IMR-90 (cell line): ENCODE measurements around the gene PARG. TPM values are rescaled to one million over a fixed set of nuclear protein-coding genes. Genes with fewer than 3 reads are reported as not detected.

Source experiments
- ATAC-seq: fragments of 200-7000 bp; cut with Tn5 transposase; 2 replicates; pipeline ENCODE4 v1.9.1; 2020; ENCODE audit warnings: low read depth, mild to moderate bottlenecking, moderate library complexity
- BruUV-seq: library from RNA; stranded (reverse); fragments of 400-500 nt; replicated peaks from 2 replicates; lab custom pipeline; 2021; lab: Mats Ljungman, UMichigan
- CTCF ChIA-PET: fragments of 300-600 bp; formaldehyde crosslinking; extraction: SDS; loops from one replicate; lab custom pipeline; 2021; ENCODE audit warnings: antibody characterized with exemption; lab: Yijun Ruan, JAX
- POLR2A ChIA-PET: fragments of 300-600 bp; sonication (Branson Sonifier 250); formaldehyde crosslinking; loops from one replicate; lab custom pipeline; 2022; ENCODE audit warnings: antibody characterized with exemption; ENCODE audit not compliant: unreplicated experiment; lab: Charles Lee
- DNase-seq: peaks from one replicate; pipeline ENCODE4 v3.0.0; 2013
- H2AFZ ChIP-seq: replicated peaks from 2 replicates; pipeline ENCODE3; 2013; ENCODE audit warnings: low read length, mild to moderate bottlenecking; ENCODE audit not compliant: poor library complexity
- H2AK5ac ChIP-seq: 2 replicates; pipeline ENCODE4 v1.6.1; 2013; ENCODE audit warnings: low read depth, low read length, inconsistent platforms
- H2AK9ac ChIP-seq: replicated peaks from 2 replicates; pipeline ENCODE3; 2013; ENCODE audit warnings: mild to moderate bottlenecking, low read depth, low read length, moderate library complexity; ENCODE audit not compliant: poor library complexity
- H2BK120ac ChIP-seq: 2 replicates; pipeline ENCODE4 v1.6.1; 2013; ENCODE audit warnings: low read depth, low read length, inconsistent platforms
- H2BK15ac ChIP-seq: 3 replicates; pipeline ENCODE4 v1.6.1; 2013; ENCODE audit warnings: low read depth, low read length, inconsistent platforms
- H2BK20ac ChIP-seq: 2 replicates; pipeline ENCODE4 v1.6.1; 2013; ENCODE audit warnings: low read depth, mild to moderate bottlenecking, inconsistent platforms, low read length, moderate library complexity
- H2BK5ac ChIP-seq: 2 replicates; pipeline ENCODE4 v1.6.1; 2013; ENCODE audit warnings: mild to moderate bottlenecking, low read depth, low read length, inconsistent platforms; ENCODE audit not compliant: poor library complexity, severe bottlenecking
- H3K14ac ChIP-seq: replicated peaks from 2 replicates; pipeline ENCODE4 v1.6.1; 2013; ENCODE audit warnings: low read depth, low read length, inconsistent platforms
- H3K18ac ChIP-seq: 2 replicates; pipeline ENCODE4 v1.6.1; 2013; ENCODE audit warnings: low read depth, low read length, control low read depth
- H3K23ac ChIP-seq: 2 replicates; pipeline ENCODE4 v1.6.1; 2013; ENCODE audit warnings: low read depth, low read length, inconsistent platforms
- H3K27ac ChIP-seq: 2 replicates; pipeline ENCODE4 v1.5.1; 2013; ENCODE audit warnings: mild to moderate bottlenecking, control low read depth, low read length; ENCODE audit not compliant: insufficient read depth
- H3K27me3 ChIP-seq: 2 replicates; pipeline ENCODE4 v1.6.1; 2013; ENCODE audit warnings: low read length; ENCODE audit not compliant: control insufficient read depth, insufficient read depth
- H3K36me3 ChIP-seq: 2 replicates; pipeline ENCODE4 v1.6.1; 2013; ENCODE audit warnings: low read length, mixed read lengths; ENCODE audit not compliant: control insufficient read depth, insufficient read depth
- H3K4ac ChIP-seq: 2 replicates; pipeline ENCODE4 v1.6.1; 2013; ENCODE audit warnings: low read depth, low read length, inconsistent platforms
- H3K4me1 ChIP-seq: 2 replicates; pipeline ENCODE4 v1.6.1; 2013; ENCODE audit warnings: low read length, mixed read lengths; ENCODE audit not compliant: control insufficient read depth, insufficient read depth
- H3K4me2 ChIP-seq: 2 replicates; pipeline ENCODE4 v1.6.1; 2013; ENCODE audit warnings: low read depth, mild to moderate bottlenecking, control low read depth, low read length, moderate library complexity
- H3K4me3 ChIP-seq: 2 replicates; pipeline ENCODE4 v1.5.1; 2013; ENCODE audit warnings: low read depth, mild to moderate bottlenecking, control low read depth, low read length, moderate library complexity; ENCODE audit not compliant: insufficient read depth
- H3K56ac ChIP-seq: 2 replicates; pipeline ENCODE4 v1.6.1; 2013; ENCODE audit warnings: low read length, inconsistent platforms; ENCODE audit not compliant: insufficient read depth; ENCODE audit errors: extremely low read depth
- H3K79me1 ChIP-seq, 2 experiments: 2 replicates each; pipeline ENCODE4 v1.6.1; 2013; ENCODE audit warnings: low read length in 2 of 2, inconsistent platforms in 1 of 2, low read depth in 1 of 2
- H3K9ac ChIP-seq: 2 replicates; pipeline ENCODE4 v1.6.1; 2013; ENCODE audit warnings: low read depth, low read length, control low read depth
- H3K9me1 ChIP-seq: 2 replicates; pipeline ENCODE4 v1.6.1; 2013; ENCODE audit warnings: low read length, inconsistent platforms; ENCODE audit not compliant: insufficient read depth
- H3K9me3 ChIP-seq: 2 replicates; pipeline ENCODE4 v1.6.1; 2013; ENCODE audit warnings: low read length; ENCODE audit not compliant: control insufficient read depth, insufficient read depth
- H4K20me1 ChIP-seq: 2 replicates; pipeline ENCODE4 v1.6.1; 2013; ENCODE audit warnings: low read length, inconsistent platforms; ENCODE audit not compliant: insufficient read depth
- H4K5ac ChIP-seq: 2 replicates; pipeline ENCODE4 v1.6.1; 2013; ENCODE audit warnings: mild to moderate bottlenecking, low read depth, low read length, control low read depth
- H4K8ac ChIP-seq, 2 experiments: 2 replicates each; pipeline ENCODE4 v1.6.1; 2013; ENCODE audit warnings: low read depth in 2 of 2, low read length in 2 of 2, control low read depth in 1 of 2, inconsistent platforms in 1 of 2
- H4K91ac ChIP-seq: 2 replicates; pipeline ENCODE4 v1.6.1; 2013; ENCODE audit warnings: low read depth, low read length, inconsistent platforms; ENCODE audit not compliant: insufficient read depth
- NFE2L2 ChIP-seq: fragments of 150-350 bp; IDR thresholded peaks from 2 replicates; pipeline ENCODE4 v1.6.1; 2016; ENCODE audit warnings: low read depth, mild to moderate bottlenecking, low read length
- POLR2A ChIP-seq: IDR thresholded peaks from 2 replicates; pipeline ENCODE4 v1.6.1; 2012; ENCODE audit warnings: mild to moderate bottlenecking, low read depth, low read length
- dilution Hi-C: fragments of 300-500 bp; cut with HindIII; formaldehyde crosslinking; loops from one replicate; pipeline ENCODE4 v1.14.3; 2018; ENCODE audit warnings: low sequenced_read_pairs; ENCODE audit not compliant: unreplicated experiment
- in situ Hi-C: fragments of 300-500 bp; cut with MboI; formaldehyde crosslinking; loops from 3 replicates; pipeline ENCODE4 v1.14.3; 2019; ENCODE audit warnings: low sequenced_read_pairs, inconsistent platforms, mixed read lengths
- intact Hi-C: fragments of 100-400 bp; cut with micrococcal nuclease; formaldehyde crosslinking; loops from 2 replicates; pipeline ENCODE4 v1.10.0; 2022
- polyA plus RNA-seq, 3 experiments: library from polyadenylated mRNA; depleted of rRNA; stranded (reverse); fragments of >200 nt; gene quantifications; 2 replicates each; pipeline ENCODE4 v1.2.3, GENCODE V29; 2012; ENCODE audit warnings: low replicate concordance in 1 of 3
- total RNA-seq: library from RNA; depleted of rRNA; stranded (reverse); fragments of >200 nt; gene quantifications from 2 replicates; pipeline ENCODE4 v1.2.3, GENCODE V29; 2012
- TF ChIP-seq, protein P1 (sequence below): fragments of 150-350 bp; IDR thresholded peaks from 2 replicates; pipeline ENCODE4 v1.6.1; 2016; ENCODE audit warnings: low read depth, mild to moderate bottlenecking, low read length, moderate library complexity, borderline replicate concordance

PARG gene
- total and polyA plus RNA-seq, 2 of the 4 experiments (the other 2 are of a cell fraction): 8.6 to 24.4 TPM

DNA sequence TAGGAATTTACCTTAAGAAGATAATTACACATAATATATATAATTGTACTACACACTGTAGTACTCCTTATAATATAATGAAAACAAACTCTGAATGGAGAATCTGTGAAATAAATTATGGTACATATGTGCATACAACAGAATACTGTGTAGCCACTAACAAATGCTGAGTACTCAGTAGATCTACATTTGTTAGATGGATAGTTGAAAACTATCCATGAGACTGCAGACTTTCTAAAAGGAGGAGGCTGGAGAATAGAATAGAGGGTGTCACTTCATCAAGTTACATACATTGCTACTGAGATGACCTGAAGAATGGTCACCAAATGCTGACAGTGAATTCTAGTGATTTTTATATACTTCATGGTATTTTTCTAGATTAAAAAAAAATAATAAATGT, 111.0 kb downstream of the PARG start:
- no peaks in the 10 kb centered on the region for H3K79me1 ChIP-seq
- H3K4ac ChIP-seq: no peak overlapping the region
- no peak overlapping the region for H3K4me3 ChIP-seq
- no peak overlapping the region for H3K56ac ChIP-seq
- H3K9me1 ChIP-seq: peaks cover 3% of the 10 kb centered on the region; the same call in 1 of the 2 replicates
- in situ Hi-C loops (no loop called here), dilution Hi-C loops (no loop called here), intact Hi-C loops (no loop called here)
- ChIA-PET CTCF (no interaction called here), POLR2A (no interaction called here)
- no peak overlapping the region for H3K18ac ChIP-seq
- 0 out of 2 replicates have a peak, but pooled peaks cover 2% of the 10 kb centered on the region for H3K4me1 ChIP-seq
- H2BK5ac ChIP-seq: no peak overlapping the region
- no peak overlapping the region for H3K4me2 ChIP-seq
- H2BK15ac ChIP-seq: no peak overlapping the region
- ATAC-seq: no peak
- H3K23ac ChIP-seq: no peak overlapping the region
- no peak overlapping the region for H2BK20ac ChIP-seq
- TF ChIP-seq, protein P1, sequence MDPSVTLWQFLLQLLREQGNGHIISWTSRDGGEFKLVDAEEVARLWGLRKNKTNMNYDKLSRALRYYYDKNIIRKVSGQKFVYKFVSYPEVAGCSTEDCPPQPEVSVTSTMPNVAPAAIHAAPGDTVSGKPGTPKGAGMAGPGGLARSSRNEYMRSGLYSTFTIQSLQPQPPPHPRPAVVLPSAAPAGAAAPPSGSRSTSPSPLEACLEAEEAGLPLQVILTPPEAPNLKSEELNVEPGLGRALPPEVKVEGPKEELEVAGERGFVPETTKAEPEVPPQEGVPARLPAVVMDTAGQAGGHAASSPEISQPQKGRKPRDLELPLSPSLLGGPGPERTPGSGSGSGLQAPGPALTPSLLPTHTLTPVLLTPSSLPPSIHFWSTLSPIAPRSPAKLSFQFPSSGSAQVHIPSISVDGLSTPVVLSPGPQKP: no peak
- TF ChIP-seq POLR2A (no peak), NFE2L2 (no peak)
- no peak overlapping the region for H2AK9ac ChIP-seq
- H4K20me1 ChIP-seq: no peaks in the 10 kb centered on the region; the same call in 1 of the 2 replicates
- no peak overlapping the region for H2AK5ac ChIP-seq
- H3K9me3 ChIP-seq: no peaks in the 10 kb centered on the region
- H4K91ac ChIP-seq: no peak overlapping the region
- H2AFZ ChIP-seq: no peak overlapping the region
- BruUV-seq: no TSS peak
- no peak overlapping the region for H2BK120ac ChIP-seq
- H3K36me3 ChIP-seq: peaks cover 18% of the 10 kb centered on the region
- H3K27me3 ChIP-seq: no peaks in the 10 kb centered on the region
- no peak overlapping the region for H3K14ac ChIP-seq
- H3K9ac ChIP-seq: no peak overlapping the region
- no peak for DNase-seq
- no peak overlapping the region for H4K8ac ChIP-seq
- H3K27ac ChIP-seq: no peak overlapping the region
- no peak overlapping the region for H4K5ac ChIP-seq
